Sigmoid colon (tissue), 7 donors: ENCODE results near the gene SETBP1. TPM values are rescaled to one million over a fixed set of nuclear protein-coding genes. Genes with fewer than 3 reads are reported as not detected.
A peak's percentile ranks its signal among the peaks of the same experiment; 100 is the strongest.

ENCODE experiments used
- DNase-seq: peaks from one replicate; pipeline ENCODE4 v3.0.0-alpha.2; 2019
- H3K27ac ChIP-seq, 4 donors: fragments of 200-600 bp; sonication (generic); one replicate each; pipeline ENCODE4 v1.5.1; 2016 to 2019; ENCODE audit warnings: mild to moderate bottlenecking in 1 of 4
- H3K27me3 ChIP-seq, 3 donors: fragments of 200-600 bp; sonication (generic); one replicate each; pipeline ENCODE4 v1.5.1; 2019; ENCODE audit warnings: mild to moderate bottlenecking in 1 of 3
- H3K36me3 ChIP-seq, 4 donors: fragments of 200-600 bp; sonication (generic); one replicate each; pipeline ENCODE4 v1.5.1; 2016 to 2019
- H3K4me1 ChIP-seq, 4 donors: fragments of 200-600 bp; sonication (generic); one replicate each; pipeline ENCODE4 v1.5.1; 2017 to 2019
- H3K4me3 ChIP-seq, 4 donors: fragments of 200-600 bp; sonication (generic); one replicate each; pipeline ENCODE4 v1.5.1; 2017 to 2019; ENCODE audit warnings: mild to moderate bottlenecking in 2 of 4, moderate library complexity in 1 of 4
- H3K9me3 ChIP-seq, 4 donors: fragments of 200-600 bp in 3 of 4; sonication (generic) in 3 of 4; one replicate each; pipeline versions ENCODE4 v1.5.1 to v1.6.1; 2013 to 2019
- CTCF ChIP-seq, 4 experiments: fragments of 450-650 bp in 3 of 4; fragments of 200-600 bp in 1 of 4; IDR thresholded peaks; one replicate each; pipeline ENCODE4 v1.5.1; 2016 to 2019; ENCODE audit warnings: antibody characterized with exemption in 4 of 4, mild to moderate bottlenecking in 3 of 4, moderate library complexity in 2 of 4
- EP300 ChIP-seq, 4 donors: sonication (generic); formaldehyde crosslinking; IDR thresholded peaks; one replicate each; pipeline ENCODE4 v1.6.1; 2017; ENCODE audit warnings: antibody characterized with exemption in 4 of 4
- POLR2A ChIP-seq, 2 donors: fragments of 450-650 bp; IDR thresholded peaks; one replicate each; pipeline ENCODE4 v1.6.1; 2016; ENCODE audit warnings: antibody characterized with exemption in 2 of 2, mild to moderate bottlenecking in 2 of 2, moderate library complexity in 2 of 2
- POLR2AphosphoS5 ChIP-seq, 4 donors: sonication (generic); formaldehyde crosslinking; IDR thresholded peaks; one replicate each; pipeline ENCODE4 v1.6.1; 2017; ENCODE audit warnings: antibody characterized with exemption in 4 of 4
- WGBS, 2 donors: extraction: QIAGEN DNeasy Blood & Tissue Kit; methylation state at CpG; one replicate each; pipeline ENCODE4 v1.1.7; 2013; 5-methylcytosine and 5-hydroxymethylcytosine counted together
- intact Hi-C: fragments of 100-400 bp; cut with DNase I; formaldehyde crosslinking; loops from one replicate; pipeline ENCODE4 v1.15.1; 2023
- polyA plus RNA-seq, 3 donors: library from polyadenylated mRNA; stranded (reverse); fragments of 200-250 nt; gene quantifications; one replicate each; pipeline ENCODE4 v1.2.3, GENCODE V29; 2013
- total RNA-seq, 4 donors: library from RNA; depleted of rRNA; stranded (reverse); fragments of >200 nt; gene quantifications; one replicate each; pipeline ENCODE4 v1.1.0, GENCODE V29; 2016
- donor health status: healthy with polysubstance abuse.
- donor health status: Bipolar disorder and iron deficiency.
- donor health status: healthy.

Gene SETBP1
- total and polyA plus RNA-seq, 7 donors = 0.69 to 100 (median 67.9) TPM

GRCh38 chr18:44714376-44714775, 33.7 kb downstream of the SETBP1 start:
- no peak for DNase-seq

GRCh38 chr18:44715245-44715644, 34.6 kb downstream of the SETBP1 start:
- peaks cover 0 to 76% (median 59%) of the 10 kb centered on the region in 4 donors for H3K4me1 ChIP-seq
- no peaks in the 10 kb centered on the region for H3K9me3 ChIP-seq
- TF ChIP-seq POLR2A (IDR thresholded peaks at IDR 0.05) (peak in 1 of 2 donors; percentile 23), POLR2AphosphoS5 (IDR thresholded peaks at IDR 0.05) (peak; percentile 84 to 93 (median 87)), EP300 (IDR thresholded peaks at IDR 0.05) (peak; percentile 56 to 85 (median 82)), CTCF (IDR thresholded peaks at IDR 0.05) (no peak)
- 80 to 86% methylated on average over 7 of the region's 7 CpGs for WGBS, 2 donors
- H3K4me3 ChIP-seq = peak overlapping the region in 1 of 4 donors; percentile 6
- H3K36me3 ChIP-seq = peaks cover 0 to 7% (median 3%) of the 10 kb centered on the region in 4 donors
- DNase-seq = peak; percentile 93
- peak overlapping the region; percentile 83 to 88 (median 84) for H3K27ac ChIP-seq
- no peaks in the 10 kb centered on the region for H3K27me3 ChIP-seq
- intact Hi-C loops = no loop called here

More at GRCh38 chr18:44714376-44714775, 33.7 kb downstream of the SETBP1 start:
- Histone ChIP-seq H3K27me3 (no peaks in the 10 kb centered on the region), H3K4me3 (no peak overlapping the region), H3K4me1 (peaks cover 0 to 78% (median 58%) of the 10 kb centered on the region in 4 donors), H3K36me3 (peaks cover 0 to 6% (median 2%) of the 10 kb centered on the region in 4 donors), H3K27ac (peak overlapping the region; percentile 83 to 88 (median 84)), H3K9me3 (no peaks in the 10 kb centered on the region)
- no peak for TF ChIP-seq CTCF (IDR thresholded peaks at IDR 0.05)
- TF ChIP-seq POLR2A (IDR thresholded peaks at IDR 0.05) = no peak
- TF ChIP-seq POLR2AphosphoS5 (IDR thresholded peaks at IDR 0.05) = no peak
- TF ChIP-seq EP300 (IDR thresholded peaks at IDR 0.05) = no peak
- intact Hi-C loops = no loop called here
- WGBS, 2 donors = 91 to 94% methylated on average over 9 of the region's 9 CpGs

- Histone ChIP-seq H3K36me3 (peaks cover 0 to 10% (median 3%) of the 10 kb centered on the region in 4 donors), H3K4me3 (peak overlapping the region in 1 of 4 donors; percentile 6), H3K4me1 (peaks cover 0 to 76% (median 60%) of the 10 kb centered on the region in 4 donors), H3K9me3 (no peaks in the 10 kb centered on the region), H3K27me3 (no peaks in the 10 kb centered on the region), H3K27ac (peak overlapping the region; percentile 83 to 88 (median 84))
- DNase-seq = no peak
- TF ChIP-seq POLR2A (IDR thresholded peaks at IDR 0.05) (no peak), POLR2AphosphoS5 (IDR thresholded peaks at IDR 0.05) (no peak), CTCF (IDR thresholded peaks at IDR 0.05) (no peak), EP300 (IDR thresholded peaks at IDR 0.05) (no peak)
- intact Hi-C loops = no loop called here
- WGBS, 2 donors = 90 to 94% methylated on average over 6 of the region's 6 CpGs
Observed at GRCh38 chr18:44715842-44716241, 35.2 kb downstream of the SETBP1 start.

- 71 to 85% methylated on average over 5 of the region's 5 CpGs for WGBS, 2 donors
- no peak for TF ChIP-seq CTCF (IDR thresholded peaks at IDR 0.05)
- no peak for TF ChIP-seq POLR2AphosphoS5 (IDR thresholded peaks at IDR 0.05)
- TF ChIP-seq EP300 (IDR thresholded peaks at IDR 0.05) = no peak
- no peak for TF ChIP-seq POLR2A (IDR thresholded peaks at IDR 0.05)
- Histone ChIP-seq H3K4me3 (no peak overlapping the region), H3K27me3 (no peaks in the 10 kb centered on the region), H3K27ac (peak overlapping the region in 3 of 4 donors; percentile 84 to 88 (median 84)), H3K4me1 (peaks cover 0 to 78% (median 63%) of the 10 kb centered on the region in 4 donors), H3K9me3 (no peaks in the 10 kb centered on the region), H3K36me3 (peaks cover 0 to 10% (median 3%) of the 10 kb centered on the region in 4 donors)
- intact Hi-C loops = no loop called here
- DNase-seq = no peak
Observed at GRCh38 chr18:44716697-44717163, 36.0 kb downstream of the SETBP1 start.
